NOMO-1 treated with dmso at 0.1 percent for 144 hours (cell line): ENCODE measurements around the gene HNRNPA2B1.
"Not testable (repeated sequence)": the region's sequence is repeated elsewhere in the genome, so short reads cannot be mapped to it uniquely, and the experiment has no call there.

Source experiments
- DNase-seq: peaks from one replicate; lab custom pipeline; 2025; ENCODE audit not compliant: unreplicated experiment; lab: John Stamatoyannopoulos, UW

HNRNPA2B1 gene

GRCh38 chr7:26185131-26185843, 15.3 kb downstream of the HNRNPA2B1 start:
- no peak for DNase-seq

- not testable (repeated sequence) for DNase-seq
Observed at GRCh38 chr7:26184281-26185101, 16.1 kb downstream of the HNRNPA2B1 start.

GRCh38 chr7:26183545-26184280, 16.8 kb downstream of the HNRNPA2B1 start:
- no peak for DNase-seq

- no peak for DNase-seq
Observed at GRCh38 chr7:26182706-26183105, 17.8 kb downstream of the HNRNPA2B1 start.

- DNase-seq = no peak
Observed at GRCh38 chr7:26182283-26182682, 18.3 kb downstream of the HNRNPA2B1 start.

GRCh38 chr7:26181474-26182227, 18.9 kb downstream of the HNRNPA2B1 start:
- no peak for DNase-seq

GRCh38 chr7:26180792-26181198, 19.8 kb downstream of the HNRNPA2B1 start:
- DNase-seq = no peak

GRCh38 chr7:26179826-26180497, 20.6 kb downstream of the HNRNPA2B1 start:
- DNase-seq = no peak

- no peak for DNase-seq
Observed at GRCh38 chr7:26179422-26179821, 21.1 kb downstream of the HNRNPA2B1 start.

GRCh38 chr7:26178272-26178960, 22.1 kb downstream of the HNRNPA2B1 start:
- no peak for DNase-seq

- not testable (repeated sequence) for DNase-seq
Observed at GRCh38 chr7:26177269-26177668, 23.3 kb downstream of the HNRNPA2B1 start.

GRCh38 chr7:26176696-26177095, 23.9 kb downstream of the HNRNPA2B1 start:
- not testable (repeated sequence) for DNase-seq

- not testable (repeated sequence) for DNase-seq
Observed at GRCh38 chr7:26175903-26176302, 24.6 kb downstream of the HNRNPA2B1 start.

- DNase-seq = no peak
Observed at GRCh38 chr7:26172048-26172447, 28.5 kb downstream of the HNRNPA2B1 start.

GRCh38 chr7:26171601-26172000, 28.9 kb downstream of the HNRNPA2B1 start:
- no peak for DNase-seq

GRCh38 chr7:26170663-26171062, 29.9 kb downstream of the HNRNPA2B1 start:
- no peak for DNase-seq

GRCh38 chr7:26169271-26169670, 31.3 kb downstream of the HNRNPA2B1 start:
- DNase-seq = no peak

- no peak for DNase-seq
Observed at GRCh38 chr7:26168458-26169023, 32.0 kb downstream of the HNRNPA2B1 start.

GRCh38 chr7:26167303-26167934, 33.1 kb downstream of the HNRNPA2B1 start:
- DNase-seq = no peak
